Measurements from ENCODE around the gene MUC3A. TPM values are rescaled to one million over a fixed set of nuclear protein-coding genes. Genes with fewer than 3 reads are reported as not detected.

MUC3A gene
- total and polyA plus RNA-seq, 2 experiments from 2014 or later: 16.3 to 44.4 TPM

GRCh38 chr7:101017064-101017777, 67.9 kb downstream of the MUC3A start:
- peak overlapping the region; percentile 85 for H2AFZ ChIP-seq

More at GRCh38 chr7:101017064-101017777, 67.9 kb downstream of the MUC3A start:
- Histone ChIP-seq H3K27me3 (ENCODE audit: insufficient read depth) (no peaks in the 10 kb centered on the region), H3K4me3 (peak overlapping the region; percentile 92), H3K79me2 (replicated peaks; ENCODE audit: insufficient read depth) (no peaks in the 10 kb centered on the region), H3K27ac (ENCODE audit: low read depth) (peak overlapping the region; percentile 84; the same call in 1 of the 2 replicates), H3K4me2 (peak overlapping the region; percentile 97), H3K36me3 (ENCODE audit: insufficient read depth) (no peaks in the 10 kb centered on the region), H3F3A (replicated peaks; ENCODE audit: low read depth) (peaks cover 15% of the 10 kb centered on the region; the same call in 1 of the 2 replicates), H4K20me1 (replicated peaks; ENCODE audit: insufficient read depth) (no peaks in the 10 kb centered on the region), H3K4me1 (ENCODE audit: insufficient read depth) (peaks cover 19% of the 10 kb centered on the region), H3K9me2 (ENCODE audit: insufficient read depth) (no peaks in the 10 kb centered on the region)
- no peak for TF ChIP-seq ETS1 (IDR thresholded peaks at IDR 0.05)
- peak overlapping the region; percentile 83 for H3K4me3 Mint-ChIP-seq
- DNase-seq (ENCODE audit: low spot score) (peak; percentile 86), ATAC-seq (peak; percentile 59)
- no peaks in the 10 kb centered on the region; the same call in 2 of the 3 replicates for H3K9me3 Mint-ChIP-seq
- H3K36me3 Mint-ChIP-seq (ENCODE audit: low read depth): peaks cover 7% of the 10 kb centered on the region
- H3K4me1 Mint-ChIP-seq: peaks cover 21% of the 10 kb centered on the region
- H3K27ac Mint-ChIP-seq: peak overlapping the region; percentile 93; the same call in 1 of the 2 replicates
- peaks cover 18% of the 10 kb centered on the region for H3K27me3 Mint-ChIP-seq (ENCODE audit: insufficient read depth, low read depth, poor library complexity)

Small RNA genes within 50 kb of the gene (small RNA-seq; reads per million reads assigned to genes)
- gene RN7SL549P (ENCODE audit: low replicate concordance) (not detected), gene RPS29P15 (ENCODE audit: low replicate concordance) (not detected)

Other genes with a start within 250 kb of the MUC3A start
- 87.3 and 110 TPM in 2 replicates for gene POP7, start 243.4 kb upstream of the MUC3A start, total RNA-seq (2014; rRNA removed; shearing (Covaris generic))
- gene POP7, start 243.4 kb upstream of the MUC3A start, polyA plus RNA-seq (2016; fragmentation: Nextera tagmentation; extraction: Ambion mirVana): 216 and 219 TPM in 2 replicates
- 0.89 TPM in 1 of 2 replicates, not detected in the other for gene EPO, start 229.1 kb upstream of the MUC3A start, total RNA-seq (2014; rRNA removed; shearing (Covaris generic))
- gene EPO, start 229.1 kb upstream of the MUC3A start, polyA plus RNA-seq (2016; fragmentation: Nextera tagmentation; extraction: Ambion mirVana): 0.97 and 1.0 TPM in 2 replicates
- gene ZAN, start 215.9 kb upstream of the MUC3A start, total RNA-seq (2014; rRNA removed; shearing (Covaris generic)): 0.03 TPM in 1 of 2 replicates, not detected in the other
- gene ZAN, start 215.9 kb upstream of the MUC3A start, polyA plus RNA-seq (2016; fragmentation: Nextera tagmentation; extraction: Ambion mirVana): 0.07 TPM in 1 of 2 replicates, not detected in the other
- gene EPHB4, start 122.0 kb upstream of the MUC3A start, total RNA-seq (2014; rRNA removed; shearing (Covaris generic)): 145 and 164 TPM in 2 replicates
- gene EPHB4, start 122.0 kb upstream of the MUC3A start, polyA plus RNA-seq (2016; fragmentation: Nextera tagmentation; extraction: Ambion mirVana): 22.6 and 23.3 TPM in 2 replicates
- 32.3 and 39.9 TPM in 2 replicates for gene SLC12A9, start 96.8 kb upstream of the MUC3A start, total RNA-seq (2014; rRNA removed; shearing (Covaris generic))
- 9.7 and 10.3 TPM in 2 replicates for gene SLC12A9, start 96.8 kb upstream of the MUC3A start, polyA plus RNA-seq (2016; fragmentation: Nextera tagmentation; extraction: Ambion mirVana)
- gene TRIP6, start 82.1 kb upstream of the MUC3A start, total RNA-seq (2014; rRNA removed; shearing (Covaris generic)): 106 and 112 TPM in 2 replicates
- 44.6 and 45.0 TPM in 2 replicates for gene TRIP6, start 82.1 kb upstream of the MUC3A start, polyA plus RNA-seq (2016; fragmentation: Nextera tagmentation; extraction: Ambion mirVana)
- 98.3 and 113 TPM in 2 replicates for gene SRRT, start 74.4 kb upstream of the MUC3A start, total RNA-seq (2014; rRNA removed; shearing (Covaris generic))
- 125 and 140 TPM in 2 replicates for gene SRRT, start 74.4 kb upstream of the MUC3A start, polyA plus RNA-seq (2016; fragmentation: Nextera tagmentation; extraction: Ambion mirVana)
- gene UFSP1, start 59.8 kb upstream of the MUC3A start, total RNA-seq (2014; rRNA removed; shearing (Covaris generic)): 11.5 and 11.8 TPM in 2 replicates
- 2.0 and 4.1 TPM in 2 replicates for gene UFSP1, start 59.8 kb upstream of the MUC3A start, polyA plus RNA-seq (2016; fragmentation: Nextera tagmentation; extraction: Ambion mirVana)
- gene ACHE, start 53.6 kb upstream of the MUC3A start, total RNA-seq (2014; rRNA removed; shearing (Covaris generic)): 1.5 and 3.7 TPM in 2 replicates
- 3.6 and 3.9 TPM in 2 replicates for gene ACHE, start 53.6 kb upstream of the MUC3A start, polyA plus RNA-seq (2016; fragmentation: Nextera tagmentation; extraction: Ambion mirVana)
- 3.8 and 4.6 TPM in 2 replicates for gene MUC12, start 20.0 kb downstream of the MUC3A start, total RNA-seq (2014; rRNA removed; shearing (Covaris generic))
- gene MUC12, start 20.0 kb downstream of the MUC3A start, polyA plus RNA-seq (2016; fragmentation: Nextera tagmentation; extraction: Ambion mirVana): 18.0 and 21.4 TPM in 2 replicates
- gene MUC17, start 70.5 kb downstream of the MUC3A start, total RNA-seq (2014; rRNA removed; shearing (Covaris generic)): under 0.01 TPM in 1 of 2 replicates, not detected in the other
- gene MUC17, start 70.5 kb downstream of the MUC3A start, polyA plus RNA-seq (2016; fragmentation: Nextera tagmentation; extraction: Ambion mirVana): not detected in 2 replicates
- gene TRIM56, start 135.9 kb downstream of the MUC3A start, total RNA-seq (2014; rRNA removed; shearing (Covaris generic)): 12.9 and 15.7 TPM in 2 replicates
- 8.7 and 10.0 TPM in 2 replicates for gene TRIM56, start 135.9 kb downstream of the MUC3A start, polyA plus RNA-seq (2016; fragmentation: Nextera tagmentation; extraction: Ambion mirVana)
- gene SERPINE1, start 177.6 kb downstream of the MUC3A start, total RNA-seq (2014; rRNA removed; shearing (Covaris generic)): 0.97 and 2.0 TPM in 2 replicates
- gene SERPINE1, start 177.6 kb downstream of the MUC3A start, polyA plus RNA-seq (2016; fragmentation: Nextera tagmentation; extraction: Ambion mirVana): 0.63 and 1.2 TPM in 2 replicates
- 60.6 and 62.9 TPM in 2 replicates for gene AP1S1, start 204.9 kb downstream of the MUC3A start, total RNA-seq (2014; rRNA removed; shearing (Covaris generic))
- 11.5 and 12.2 TPM in 2 replicates for gene AP1S1, start 204.9 kb downstream of the MUC3A start, polyA plus RNA-seq (2016; fragmentation: Nextera tagmentation; extraction: Ambion mirVana)
- gene VGF, start 216.0 kb downstream of the MUC3A start, total RNA-seq (2014; rRNA removed; shearing (Covaris generic)): 3.3 and 4.4 TPM in 2 replicates
- gene VGF, start 216.0 kb downstream of the MUC3A start, polyA plus RNA-seq (2016; fragmentation: Nextera tagmentation; extraction: Ambion mirVana): 2.6 and 3.0 TPM in 2 replicates
- 0.21 TPM in 1 of 2 replicates, not detected in the other for gene NAT16, start 230.8 kb downstream of the MUC3A start, total RNA-seq (2014; rRNA removed; shearing (Covaris generic))
- gene NAT16, start 230.8 kb downstream of the MUC3A start, polyA plus RNA-seq (2016; fragmentation: Nextera tagmentation; extraction: Ambion mirVana): 0.31 and 0.57 TPM in 2 replicates